Measurements from ENCODE around the gene UGT1A9. TPM values are rescaled to one million over a fixed set of nuclear protein-coding genes. Genes with fewer than 3 reads are reported as not detected.

UGT1A9 gene
- total and polyA plus RNA-seq, 2 donors (not counting 1 experiment from before 2014, with no cell fraction given): not detected

DNA sequence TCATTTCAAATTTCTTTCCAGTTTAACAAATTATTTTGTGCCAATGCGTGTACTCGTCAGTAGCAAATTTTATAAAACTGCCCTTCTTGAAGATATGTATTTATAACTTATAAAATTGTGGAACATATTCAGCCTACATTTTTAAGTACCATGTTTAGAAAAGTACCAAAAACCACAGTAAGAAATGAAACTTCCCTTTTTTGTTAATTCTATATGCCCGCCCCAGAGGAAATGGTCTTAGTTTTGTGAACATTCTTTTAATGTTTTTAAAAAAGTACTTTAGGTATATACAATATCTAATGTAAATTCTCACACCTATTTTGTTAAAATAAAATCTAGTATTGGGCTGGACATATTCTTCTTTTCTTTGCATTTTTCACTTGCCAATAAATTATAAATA lies 1.2 kb downstream of the UGT1A9 start:
- Histone ChIP-seq H3K27me3 (ENCODE audit: control insufficient read depth, insufficient read depth, low read length) (no peaks in the 10 kb centered on the region), H3K9ac (ENCODE audit: insufficient read depth, low read length) (no peak overlapping the region), H3K36me3 (ENCODE audit: control insufficient read depth, insufficient read depth, low read length) (no peaks in the 10 kb centered on the region), H2AFZ (ENCODE audit: low read length) (no peak overlapping the region), H3K4me3 (replicated peaks in 1 of 4; ENCODE audit: control extremely low read depth in 1 of 4, insufficient read depth in 1 of 4, low read depth in 3 of 4, low read length in 4 of 4) (no peak overlapping the region), H3K79me2 (ENCODE audit: control insufficient read depth, insufficient read depth, low read length) (no peaks in the 10 kb centered on the region), H3K9me3 (ENCODE audit: control insufficient read depth, insufficient read depth, low read depth, low read length) (no peaks in the 10 kb centered on the region), H3K4me2 (ENCODE audit: extremely low read depth, insufficient read depth, low read length) (no peak overlapping the region), H3K4me1 (ENCODE audit: control insufficient read depth, extremely low read depth, insufficient read depth, low read length) (no peaks in the 10 kb centered on the region), H3K27ac (ENCODE audit: insufficient read depth, low read length) (no peak overlapping the region), H4K20me1 (ENCODE audit: control insufficient read depth, extremely low read depth, insufficient read depth, low read length) (no peaks in the 10 kb centered on the region)
- no peak for DNase-seq (ENCODE audit: low read depth in 2 of 2)
- TF ChIP-seq, protein P1, sequence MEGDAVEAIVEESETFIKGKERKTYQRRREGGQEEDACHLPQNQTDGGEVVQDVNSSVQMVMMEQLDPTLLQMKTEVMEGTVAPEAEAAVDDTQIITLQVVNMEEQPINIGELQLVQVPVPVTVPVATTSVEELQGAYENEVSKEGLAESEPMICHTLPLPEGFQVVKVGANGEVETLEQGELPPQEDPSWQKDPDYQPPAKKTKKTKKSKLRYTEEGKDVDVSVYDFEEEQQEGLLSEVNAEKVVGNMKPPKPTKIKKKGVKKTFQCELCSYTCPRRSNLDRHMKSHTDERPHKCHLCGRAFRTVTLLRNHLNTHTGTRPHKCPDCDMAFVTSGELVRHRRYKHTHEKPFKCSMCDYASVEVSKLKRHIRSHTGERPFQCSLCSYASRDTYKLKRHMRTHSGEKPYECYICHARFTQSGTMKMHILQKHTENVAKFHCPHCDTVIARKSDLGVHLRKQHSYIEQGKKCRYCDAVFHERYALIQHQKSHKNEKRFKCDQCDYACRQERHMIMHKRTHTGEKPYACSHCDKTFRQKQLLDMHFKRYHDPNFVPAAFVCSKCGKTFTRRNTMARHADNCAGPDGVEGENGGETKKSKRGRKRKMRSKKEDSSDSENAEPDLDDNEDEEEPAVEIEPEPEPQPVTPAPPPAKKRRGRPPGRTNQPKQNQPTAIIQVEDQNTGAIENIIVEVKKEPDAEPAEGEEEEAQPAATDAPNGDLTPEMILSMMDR (conservative IDR thresholded peaks at IDR 0.05 in 1 of 2, IDR thresholded peaks at IDR 0.05 in 1 of 2; ENCODE audit: low read depth in 1 of 2, low read length in 2 of 2): no peak

GRCh38 chr2:233673896-233674295 lies 2.2 kb downstream of the UGT1A9 start:
- no peaks in the 10 kb centered on the region for H4K20me1 ChIP-seq (ENCODE audit: control insufficient read depth, extremely low read depth, insufficient read depth, low read length)
- H2AFZ ChIP-seq (ENCODE audit: low read length): no peak overlapping the region
- H3K9me3 ChIP-seq (ENCODE audit: control insufficient read depth, insufficient read depth, low read depth, low read length): no peaks in the 10 kb centered on the region
- H3K27me3 ChIP-seq (ENCODE audit: control insufficient read depth, insufficient read depth, low read length): no peaks in the 10 kb centered on the region
- DNase-seq (ENCODE audit: low read depth in 2 of 2): no peak
- H3K4me2 ChIP-seq (ENCODE audit: extremely low read depth, insufficient read depth, low read length): no peak overlapping the region
- no peak overlapping the region for H3K27ac ChIP-seq (ENCODE audit: insufficient read depth, low read length)
- no peak for TF ChIP-seq EZH2 (IDR thresholded peaks at IDR 0.05; ENCODE audit: low read length, missing control alignments)
- TF ChIP-seq, protein P1 (conservative IDR thresholded peaks at IDR 0.05 in 1 of 2, IDR thresholded peaks at IDR 0.05 in 1 of 2; ENCODE audit: low read depth in 1 of 2, low read length in 2 of 2): no peak
- no peak overlapping the region for H3K4me3 ChIP-seq (replicated peaks in 1 of 4; ENCODE audit: control extremely low read depth in 1 of 4, insufficient read depth in 1 of 4, low read depth in 3 of 4, low read length in 4 of 4)
- no peak overlapping the region for H3K9ac ChIP-seq (ENCODE audit: insufficient read depth, low read length)
- H3K36me3 ChIP-seq (ENCODE audit: control insufficient read depth, insufficient read depth, low read length): no peaks in the 10 kb centered on the region
- H3K79me2 ChIP-seq (ENCODE audit: control insufficient read depth, insufficient read depth, low read length): no peaks in the 10 kb centered on the region
- H3K4me1 ChIP-seq (ENCODE audit: control insufficient read depth, extremely low read depth, insufficient read depth, low read length): no peaks in the 10 kb centered on the region

DNA sequence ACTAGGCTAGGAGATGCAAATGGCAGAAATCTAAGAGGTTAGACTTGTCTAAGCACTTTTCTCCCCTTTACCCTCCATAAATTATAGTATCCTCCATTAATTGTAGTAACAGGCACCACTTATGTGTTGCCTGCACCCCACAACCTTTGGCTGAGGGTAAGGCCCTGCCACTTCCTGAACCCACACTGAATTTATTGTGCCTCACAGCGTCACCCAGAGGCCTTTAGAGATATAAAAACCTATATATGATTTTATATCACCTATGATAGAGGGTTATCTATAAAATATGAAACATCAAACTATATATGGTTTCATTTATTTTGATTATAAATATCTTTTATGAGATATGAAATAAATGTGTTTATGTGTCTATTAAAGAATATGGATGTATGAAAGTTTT lies 2.6 kb downstream of the UGT1A9 start:
- no peaks in the 10 kb centered on the region for H3K9me3 ChIP-seq (ENCODE audit: control insufficient read depth, insufficient read depth, low read depth, low read length)

More for the DNA sequence above, 2.6 kb downstream of the UGT1A9 start:
- Histone ChIP-seq H3K4me2 (ENCODE audit: extremely low read depth, insufficient read depth, low read length) (no peak overlapping the region), H3K4me3 (replicated peaks in 1 of 4; ENCODE audit: control extremely low read depth in 1 of 4, insufficient read depth in 1 of 4, low read depth in 3 of 4, low read length in 4 of 4) (no peak overlapping the region), H2AFZ (ENCODE audit: low read length) (no peak overlapping the region), H4K20me1 (ENCODE audit: control insufficient read depth, extremely low read depth, insufficient read depth, low read length) (no peaks in the 10 kb centered on the region), H3K36me3 (ENCODE audit: control insufficient read depth, insufficient read depth, low read length) (no peaks in the 10 kb centered on the region), H3K79me2 (ENCODE audit: control insufficient read depth, insufficient read depth, low read length) (no peaks in the 10 kb centered on the region), H3K27ac (ENCODE audit: insufficient read depth, low read length) (no peak overlapping the region), H3K4me1 (ENCODE audit: control insufficient read depth, extremely low read depth, insufficient read depth, low read length) (no peaks in the 10 kb centered on the region), H3K27me3 (ENCODE audit: control insufficient read depth, insufficient read depth, low read length) (no peaks in the 10 kb centered on the region), H3K9ac (ENCODE audit: insufficient read depth, low read length) (no peak overlapping the region)
- no peak for DNase-seq (ENCODE audit: low read depth in 2 of 2)
- TF ChIP-seq EZH2 (IDR thresholded peaks at IDR 0.05; ENCODE audit: low read length, missing control alignments): no peak

Measured in fibroblast of lung (primary cell).